ENCODE measurements around the gene PPM1L.

Gene PPM1L

GRCh38 chr3:160986069-160986468, 230.0 kb downstream of the PPM1L start:
- ChIA-PET CTCF (interaction anchor here (1.1 kb wide), 1 partner anchor 18 kb away, joined by 4 read pairs; no protein-coding TSS in a partner anchor), POLR2A (no interaction called here)
- DNase-seq (ENCODE audit: extremely low spot score) = no peak
- no peak for TF ChIP-seq CTCF (IDR thresholded peaks at IDR 0.05; ENCODE audit: control extremely low read depth, extremely low read depth, low read depth, missing control alignments)

- DNase-seq (ENCODE audit: extremely low spot score) = no peak
- ChIA-PET POLR2A (no interaction called here), CTCF (interaction anchor here (1.2 to 2.4 kb wide), 3 partner anchors 10 to 189 kb away, joined by 3 to 5 read pairs (median 3); no protein-coding TSS in a partner anchor)
- no peak for TF ChIP-seq CTCF (IDR thresholded peaks at IDR 0.05; ENCODE audit: control extremely low read depth, extremely low read depth, low read depth, missing control alignments)
Observed at GRCh38 chr3:160987982-160988964, 232.2 kb downstream of the PPM1L start.

GRCh38 chr3:160990446-160990845, 234.4 kb downstream of the PPM1L start:
- DNase-seq (ENCODE audit: extremely low spot score) = no peak
- POLR2A ChIA-PET = no interaction called here
- CTCF ChIA-PET = interaction anchor here (1.6 kb wide), 1 partner anchor 49 kb away, joined by 3 read pairs; no protein-coding TSS in a partner anchor
- TF ChIP-seq CTCF (IDR thresholded peaks at IDR 0.05; ENCODE audit: control extremely low read depth, extremely low read depth, low read depth, missing control alignments) = no peak

GRCh38 chr3:160992712-160993111, 236.7 kb downstream of the PPM1L start:
- POLR2A ChIA-PET = no interaction called here
- TF ChIP-seq CTCF (IDR thresholded peaks at IDR 0.05; ENCODE audit: control extremely low read depth, extremely low read depth, low read depth, missing control alignments) = no peak
- no peak for DNase-seq (ENCODE audit: extremely low spot score)
- CTCF ChIA-PET = interaction anchor here (0.8 to 1.7 kb wide), 5 partner anchors 16 to 59 kb away, joined by 3 to 6 read pairs (median 3); no protein-coding TSS in a partner anchor

GRCh38 chr3:160996811-160997210, 240.8 kb downstream of the PPM1L start:
- DNase-seq (ENCODE audit: extremely low spot score) = no peak
- CTCF ChIA-PET = no interaction called here
- TF ChIP-seq CTCF (IDR thresholded peaks at IDR 0.05; ENCODE audit: control extremely low read depth, extremely low read depth, low read depth, missing control alignments) = no peak
- POLR2A ChIA-PET = no interaction called here

- no peak for TF ChIP-seq CTCF (IDR thresholded peaks at IDR 0.05; ENCODE audit: control extremely low read depth, extremely low read depth, low read depth, missing control alignments)
- no peak for DNase-seq (ENCODE audit: extremely low spot score)
- CTCF ChIA-PET = no interaction called here
- POLR2A ChIA-PET = no interaction called here
Observed at GRCh38 chr3:160998581-160998980, 242.6 kb downstream of the PPM1L start.

Measured in GM10248 (cell line).